Measurements from ENCODE around the gene URB1.

URB1 gene

GRCh38 chr21:32413015-32413504, 20.2 kb upstream of the URB1 start:
- no peaks in the 10 kb centered on the region for H3K27me3 ChIP-seq (ENCODE audit: insufficient read depth, low read length, poor library complexity, severe bottlenecking)

GRCh38 chr21:32412162-32413014, 19.6 kb upstream of the URB1 start, which contains the start of gene EVA1C:
Gene EVA1C, plus strand, starts transcription at chr21:32412706. Its CDS starts 148 bp downstream, at chr21:32412854.
- no peaks in the 10 kb centered on the region for H3K79me2 ChIP-seq (ENCODE audit: insufficient read depth, low read length)
- H3K9ac ChIP-seq (ENCODE audit: low read depth, low read length, poor library complexity, severe bottlenecking), result no peak within 1 kb of the TSS
- no peaks in the 10 kb centered on the region for H3K36me3 ChIP-seq (ENCODE audit: insufficient read depth, low read length)
- H2AFZ ChIP-seq (ENCODE audit: low read length), result no peak within 1 kb of the TSS
- no peaks in the 10 kb centered on the region for H3K9me3 ChIP-seq (ENCODE audit: insufficient read depth, low read depth, low read length)
- no peaks in the 10 kb centered on the region for H3K9me2 ChIP-seq (replicated peaks; ENCODE audit: low read depth, low read length)
- H3K27me3 ChIP-seq (ENCODE audit: insufficient read depth, low read length, poor library complexity, severe bottlenecking), result no peaks in the 10 kb centered on the region
- H3F3A ChIP-seq (ENCODE audit: low read depth), result no peaks in the 10 kb centered on the region
- H3K4me1 ChIP-seq (ENCODE audit: insufficient read depth, low read length, poor library complexity, severe bottlenecking), result no peaks in the 10 kb centered on the region
- H4K20me1 ChIP-seq (ENCODE audit: insufficient read depth, low read length, poor library complexity, severe bottlenecking), result no peaks in the 10 kb centered on the region
- no peak for TF ChIP-seq CTCF (conservative IDR thresholded peaks at IDR 0.05; ENCODE audit: low read length)
- TF ChIP-seq EZH2phosphoT487 (IDR thresholded peaks at IDR 0.05; ENCODE audit: borderline replicate concordance), result no peak
- no peak within 1 kb of the TSS for H3K4me2 ChIP-seq (ENCODE audit: low read depth, low read length, poor library complexity, severe bottlenecking)
- H3K4me3 ChIP-seq (ENCODE audit: low read length, poor library complexity, severe bottlenecking), result no peak within 1 kb of the TSS

More at GRCh38 chr21:32413015-32413504, 20.2 kb upstream of the URB1 start:
- Histone ChIP-seq H2AFZ (ENCODE audit: low read length) (no peak overlapping the region), H4K20me1 (ENCODE audit: insufficient read depth, low read length, poor library complexity, severe bottlenecking) (no peaks in the 10 kb centered on the region), H3K9me3 (ENCODE audit: insufficient read depth, low read depth, low read length) (no peaks in the 10 kb centered on the region), H3K4me2 (ENCODE audit: low read depth, low read length, poor library complexity, severe bottlenecking) (no peak overlapping the region), H3K4me3 (ENCODE audit: low read length, poor library complexity, severe bottlenecking) (no peak overlapping the region), H3K79me2 (ENCODE audit: insufficient read depth, low read length) (no peaks in the 10 kb centered on the region), H3F3A (ENCODE audit: low read depth) (no peaks in the 10 kb centered on the region), H3K9ac (ENCODE audit: low read depth, low read length, poor library complexity, severe bottlenecking) (no peak overlapping the region), H3K4me1 (ENCODE audit: insufficient read depth, low read length, poor library complexity, severe bottlenecking) (no peaks in the 10 kb centered on the region), H3K9me2 (replicated peaks; ENCODE audit: low read depth, low read length) (no peaks in the 10 kb centered on the region), H3K36me3 (ENCODE audit: insufficient read depth, low read length) (no peaks in the 10 kb centered on the region)
- no peak for TF ChIP-seq CTCF (conservative IDR thresholded peaks at IDR 0.05; ENCODE audit: low read length)
- no peak for TF ChIP-seq EZH2phosphoT487 (IDR thresholded peaks at IDR 0.05; ENCODE audit: borderline replicate concordance)

- H3K9me2 ChIP-seq (replicated peaks; ENCODE audit: low read depth, low read length), result no peaks in the 10 kb centered on the region
- no peaks in the 10 kb centered on the region for H3K27me3 ChIP-seq (ENCODE audit: insufficient read depth, low read length, poor library complexity, severe bottlenecking)
- no peak overlapping the region for H3K4me2 ChIP-seq (ENCODE audit: low read depth, low read length, poor library complexity, severe bottlenecking)
- no peaks in the 10 kb centered on the region for H3F3A ChIP-seq (ENCODE audit: low read depth)
- H3K9ac ChIP-seq (ENCODE audit: low read depth, low read length, poor library complexity, severe bottlenecking), result no peak overlapping the region
- H3K79me2 ChIP-seq (ENCODE audit: insufficient read depth, low read length), result no peaks in the 10 kb centered on the region
- no peaks in the 10 kb centered on the region for H3K4me1 ChIP-seq (ENCODE audit: insufficient read depth, low read length, poor library complexity, severe bottlenecking)
- no peaks in the 10 kb centered on the region for H4K20me1 ChIP-seq (ENCODE audit: insufficient read depth, low read length, poor library complexity, severe bottlenecking)
- H2AFZ ChIP-seq (ENCODE audit: low read length), result no peak overlapping the region
- H3K36me3 ChIP-seq (ENCODE audit: insufficient read depth, low read length), result no peaks in the 10 kb centered on the region
- no peaks in the 10 kb centered on the region for H3K9me3 ChIP-seq (ENCODE audit: insufficient read depth, low read depth, low read length)
- TF ChIP-seq CTCF (conservative IDR thresholded peaks at IDR 0.05; ENCODE audit: low read length), result no peak
- no peak for TF ChIP-seq EZH2phosphoT487 (IDR thresholded peaks at IDR 0.05; ENCODE audit: borderline replicate concordance)
- H3K4me3 ChIP-seq (ENCODE audit: low read length, poor library complexity, severe bottlenecking), result no peak overlapping the region
These were observed 18.7 kb upstream of the URB1 start for GRCh38 chr21:32411350-32412161.

Measured in Loucy (cell line).